ENCODE measurements around the gene HPCAL1. TPM values are rescaled to one million over a fixed set of nuclear protein-coding genes. Genes with fewer than 3 reads are reported as not detected.

Gene HPCAL1
- total RNA-seq, 6 experiments from 2014 or later = 36.3 to 60.3 (median 57.2) TPM

GRCh38 chr2:10321622-10322021 is 18.9 kb downstream of the HPCAL1 start:
- peaks cover 2% of the 10 kb centered on the region; the same call in 1 of the 2 replicates for H3K27me3 Mint-ChIP-seq (ENCODE audit: insufficient read depth)
- peaks cover 31% of the 10 kb centered on the region for H3K36me3 Mint-ChIP-seq (ENCODE audit: low read depth)
- H3K4me3 Mint-ChIP-seq = no peak overlapping the region
- H3K4me1 Mint-ChIP-seq (ENCODE audit: low read depth) = peaks cover 18% of the 10 kb centered on the region
- DNase-seq = no peak
- TF ChIP-seq CTCF (IDR thresholded peaks at IDR 0.05) = no peak
- H3K27ac Mint-ChIP-seq = no peak overlapping the region
- H3K9me3 Mint-ChIP-seq = peaks cover 22% of the 10 kb centered on the region

GRCh38 chr2:10322481-10322880 is 19.8 kb downstream of the HPCAL1 start:
- Mint-ChIP-seq H3K9me3 (peaks cover 22% of the 10 kb centered on the region), H3K4me3 (no peak overlapping the region), H3K27me3 (ENCODE audit: insufficient read depth) (peaks cover 2% of the 10 kb centered on the region; the same call in 1 of the 2 replicates), H3K27ac (no peak overlapping the region), H3K4me1 (ENCODE audit: low read depth) (peaks cover 24% of the 10 kb centered on the region), H3K36me3 (ENCODE audit: low read depth) (peaks cover 31% of the 10 kb centered on the region)
- TF ChIP-seq CTCF (IDR thresholded peaks at IDR 0.05) = no peak
- no peak for DNase-seq

GRCh38 chr2:10322973-10323372 is 20.3 kb downstream of the HPCAL1 start:
- Mint-ChIP-seq H3K4me3 (no peak overlapping the region), H3K4me1 (ENCODE audit: low read depth) (peaks cover 29% of the 10 kb centered on the region), H3K27me3 (ENCODE audit: insufficient read depth) (peaks cover 3% of the 10 kb centered on the region; the same call in 1 of the 2 replicates), H3K36me3 (ENCODE audit: low read depth) (peaks cover 31% of the 10 kb centered on the region), H3K9me3 (peaks cover 22% of the 10 kb centered on the region), H3K27ac (no peak overlapping the region)
- no peak for DNase-seq
- TF ChIP-seq CTCF (IDR thresholded peaks at IDR 0.05) = no peak

GRCh38 chr2:10323535-10323934 is 20.8 kb downstream of the HPCAL1 start:
- no peak overlapping the region for H3K27ac Mint-ChIP-seq
- no peak for TF ChIP-seq CTCF (IDR thresholded peaks at IDR 0.05)

GRCh38 chr2:10324095-10324832 is 21.6 kb downstream of the HPCAL1 start:
- TF ChIP-seq CTCF (IDR thresholded peaks at IDR 0.05) = no peak
- H3K27ac Mint-ChIP-seq = no peak overlapping the region
- no peak for DNase-seq

More at GRCh38 chr2:10323535-10323934, 20.8 kb downstream of the HPCAL1 start:
- H3K27me3 Mint-ChIP-seq (ENCODE audit: insufficient read depth) = peaks cover 3% of the 10 kb centered on the region; the same call in 1 of the 2 replicates
- peaks cover 31% of the 10 kb centered on the region for H3K36me3 Mint-ChIP-seq (ENCODE audit: low read depth)
- no peak overlapping the region for H3K4me3 Mint-ChIP-seq
- no peak for DNase-seq
- H3K4me1 Mint-ChIP-seq (ENCODE audit: low read depth) = peaks cover 34% of the 10 kb centered on the region
- H3K9me3 Mint-ChIP-seq = peaks cover 22% of the 10 kb centered on the region

More at GRCh38 chr2:10324095-10324832, 21.6 kb downstream of the HPCAL1 start:
- H3K27me3 Mint-ChIP-seq (ENCODE audit: insufficient read depth) = peaks cover 3% of the 10 kb centered on the region; the same call in 1 of the 2 replicates
- peaks cover 22% of the 10 kb centered on the region for H3K9me3 Mint-ChIP-seq
- H3K4me1 Mint-ChIP-seq (ENCODE audit: low read depth) = peaks cover 38% of the 10 kb centered on the region
- H3K4me3 Mint-ChIP-seq = no peak overlapping the region
- peaks cover 31% of the 10 kb centered on the region for H3K36me3 Mint-ChIP-seq (ENCODE audit: low read depth)
